GM21528 (cell line): ENCODE measurements around the gene DCP1A.
"Not testable (repeated sequence)": the region's sequence is repeated elsewhere in the genome, so short reads cannot be mapped to it uniquely, and the experiment has no call there.

ENCODE experiments used
- ATAC-seq: cut with Tn5 transposase; IDR thresholded peaks from one replicate; pipeline ENCODE4 v1.9.1; 2021; ENCODE audit warnings: mild to moderate bottlenecking, moderate library complexity; ENCODE audit not compliant: unreplicated experiment, low FRiP score

DCP1A gene

GRCh38 chr3:53347261-53348064, at the start of gene DCP1A:
Gene DCP1A, minus strand, starts transcription at chr3:53347543. Its CDS starts 26 bp downstream, at chr3:53347517.
- ATAC-seq, result peak; percentile 97

GRCh38 chr3:53384465-53385423, 37.4 kb upstream of the DCP1A start:
- no peak for ATAC-seq

- no peak for ATAC-seq
Measured at GRCh38 chr3:53382106-53382505, 34.8 kb upstream of the DCP1A start.

GRCh38 chr3:53380306-53380705, 33.0 kb upstream of the DCP1A start:
- ATAC-seq, result no peak

- no peak for ATAC-seq
Measured at GRCh38 chr3:53379898-53380297, 32.6 kb upstream of the DCP1A start.

- no peak for ATAC-seq
Measured at GRCh38 chr3:53377794-53378193, 30.5 kb upstream of the DCP1A start.

GRCh38 chr3:53376679-53377078, 29.3 kb upstream of the DCP1A start:
- ATAC-seq, result no peak

- ATAC-seq, result no peak
Measured at GRCh38 chr3:53375019-53375418, 27.7 kb upstream of the DCP1A start.

GRCh38 chr3:53370719-53371118, 23.4 kb upstream of the DCP1A start:
- ATAC-seq, result not testable (repeated sequence)

- ATAC-seq, result no peak
Measured at GRCh38 chr3:53361852-53362251, 14.5 kb upstream of the DCP1A start.

GRCh38 chr3:53357458-53357857, 10.1 kb upstream of the DCP1A start:
- no peak for ATAC-seq

- ATAC-seq, result no peak
Measured at GRCh38 chr3:53354945-53355498, 7.7 kb upstream of the DCP1A start.

GRCh38 chr3:53353202-53353601, 5.9 kb upstream of the DCP1A start:
- no peak for ATAC-seq

GRCh38 chr3:53350652-53351051, 3.3 kb upstream of the DCP1A start:
- ATAC-seq, result no peak

GRCh38 chr3:53348118-53348517, 775 bp upstream of the DCP1A start:
- not testable (repeated sequence) for ATAC-seq

- ATAC-seq, result peak; percentile 21
Measured at GRCh38 chr3:53346922-53347260, 452 bp downstream of the DCP1A start.

GRCh38 chr3:53346514-53346913, 829 bp downstream of the DCP1A start:
- ATAC-seq, result no peak

GRCh38 chr3:53342353-53342752, 5.0 kb downstream of the DCP1A start:
- ATAC-seq, result no peak

- ATAC-seq, result no peak
Measured at GRCh38 chr3:53337167-53337940, 10.0 kb downstream of the DCP1A start.

- no peak for ATAC-seq
Measured at GRCh38 chr3:53334742-53335141, 12.6 kb downstream of the DCP1A start.
